ENCODE measurements around the gene INF2.

- no peak for TF ChIP-seq POLR2A (IDR thresholded peaks at IDR 0.05)
- TF ChIP-seq POLR2AphosphoS5 (IDR thresholded peaks at IDR 0.05), result no peak
Measured at GRCh38 chr14:104702106-104702505, 12.7 kb downstream of the INF2 start.
